H1 (cell line): ENCODE results near the gene CST7. TPM values are rescaled to one million over a fixed set of nuclear protein-coding genes. Genes with fewer than 3 reads are reported as not detected.

Source experiments
- ASH2L ChIP-seq: fragments of 200-600, 300-600 bp; sonication (generic); IDR thresholded peaks from one replicate; pipeline ENCODE4 v1.7.1; 2017; ENCODE audit warnings: low read length
- CTBP2 ChIP-seq: IDR thresholded peaks from 2 replicates; pipeline ENCODE4 v1.7.0; 2011; ENCODE audit warnings: borderline replicate concordance, mild to moderate bottlenecking, moderate library complexity, mixed read lengths, low read length; ENCODE audit not compliant: insufficient read depth, insufficient read length
- KDM1A ChIP-seq: fragments of 200-600, 300-600 bp; sonication (generic); IDR thresholded peaks from 2 replicates; pipeline ENCODE4 v1.7.1; 2016; ENCODE audit warnings: mild to moderate bottlenecking, low read length, borderline replicate concordance
- NANOG ChIP-seq: IDR thresholded peaks from 2 replicates; pipeline ENCODE4 v1.6.1; 2011; ENCODE audit warnings: low read length, low read depth, mild to moderate bottlenecking, inconsistent platforms; ENCODE audit not compliant: insufficient read depth, poor library complexity, severe bottlenecking
- PHF8 ChIP-seq: fragments of 200-600 bp; sonication (generic); conservative IDR thresholded peaks from 2 replicates; pipeline ENCODE4 v1.7.1; 2012; ENCODE audit warnings: low read depth, mild to moderate bottlenecking, inconsistent platforms, low read length, moderate library complexity
- POLR2A ChIP-seq, 2 experiments: IDR thresholded peaks; 1 replicate in 1 of 2; 2 replicates in 1 of 2; pipeline ENCODE4 v1.6.1; 2011; ENCODE audit warnings: low read depth in 2 of 2, low read length in 2 of 2, mild to moderate bottlenecking in 2 of 2; ENCODE audit errors: control extremely low read depth in 1 of 2
- POLR2AphosphoS5 ChIP-seq: IDR thresholded peaks from 2 replicates; pipeline ENCODE4 v1.6.1; 2011; ENCODE audit warnings: low read depth, low read length
- RXRA ChIP-seq: IDR thresholded peaks from 2 replicates; pipeline ENCODE4 v1.6.1; 2011; ENCODE audit warnings: low read depth, mild to moderate bottlenecking, low read length, moderate library complexity; ENCODE audit not compliant: insufficient read depth
- SIN3A ChIP-seq, 2 experiments: IDR thresholded peaks in 1 of 2; conservative IDR thresholded peaks in 1 of 2; 2 replicates each; pipeline ENCODE4 v1.6.1; 2011 to 2012; ENCODE audit warnings: low read length in 2 of 2, improper control_type of control experiment in 1 of 2, low read depth in 1 of 2, mild to moderate bottlenecking in 1 of 2
- SIX5 ChIP-seq: IDR thresholded peaks from 2 replicates; pipeline ENCODE4 v1.6.1; 2011; ENCODE audit warnings: mild to moderate bottlenecking, low read depth, low read length
- SRF ChIP-seq: IDR thresholded peaks from 2 replicates; pipeline ENCODE4 v1.6.1; 2011; ENCODE audit warnings: mild to moderate bottlenecking, low read depth, low read length, moderate library complexity
- SUZ12 ChIP-seq: fragments of 200-600 bp; sonication (generic); IDR thresholded peaks from 2 replicates; pipeline ENCODE4 v1.6.1; 2012; ENCODE audit warnings: mild to moderate bottlenecking, inconsistent platforms, low read length, moderate library complexity, mixed read lengths
- TAF7 ChIP-seq: optimal IDR thresholded peaks from 2 replicates; pipeline ENCODE3; 2011; ENCODE audit warnings: low read depth, mild to moderate bottlenecking, inconsistent platforms, low read length, moderate library complexity, borderline replicate concordance
- TBP ChIP-seq: IDR thresholded peaks from 2 replicates; pipeline ENCODE4 v1.6.1; 2011; ENCODE audit warnings: low read depth, low read length, improper control_type of control experiment
- TEAD4 ChIP-seq: IDR thresholded peaks from 2 replicates; pipeline ENCODE4 v1.6.1; 2012; ENCODE audit warnings: low read depth, low read length, inconsistent platforms, mixed read lengths
- YY1 ChIP-seq: IDR thresholded peaks from 2 replicates; pipeline ENCODE4 v1.6.1; 2011; ENCODE audit warnings: low read depth, mild to moderate bottlenecking, low read length
- polyA plus RNA-seq, 7 experiments: library from polyadenylated mRNA; depleted of rRNA in 3 of 7; stranded (reverse) in 5 of 7; unstranded in 2 of 7; fragments of >200 nt in 5 of 7; fragments of 200-250 nt in 2 of 7; gene quantifications; 1 replicate in 5 of 7; 2 replicates in 1 of 7; 4 replicates in 1 of 7; pipeline versions ENCODE4 v1.2.1 to v1.2.3, GENCODE V29; 2011 to 2013; ENCODE audit warnings: missing spikeins in 2 of 7, mixed read lengths in 2 of 7
- total RNA-seq: library from RNA; stranded (reverse); fragmentation: NEBNext Ultra II Directional; extraction: Animal tissue kit (Norgen Biotek cat#: 25700); gene quantifications from 2 replicates; pipeline ENCODE4 v1.2.1, GENCODE V29; 2021
- TF ChIP-seq, protein P1 (sequence below): IDR thresholded peaks from 2 replicates; pipeline ENCODE4 v1.6.1; 2012; ENCODE audit warnings: inconsistent platforms
- TF ChIP-seq, protein P2 (sequence below), 3 experiments: IDR thresholded peaks; 1 replicate in 2 of 3; 2 replicates in 1 of 3; pipeline versions ENCODE4 v1.5.1 to v1.6.1; 2011; ENCODE audit warnings: low read length in 3 of 3, mild to moderate bottlenecking in 3 of 3, inconsistent platforms in 2 of 3, low read depth in 1 of 3, moderate library complexity in 1 of 3; ENCODE audit not compliant: insufficient read depth in 1 of 3; ENCODE audit errors: control extremely low read depth in 1 of 3
- TF ChIP-seq, protein P3 (sequence below): IDR thresholded peaks from 2 replicates; pipeline ENCODE4 v1.6.1; 2011; ENCODE audit warnings: low read length, improper control_type of control experiment

The CST7 gene
- total and polyA plus RNA-seq, 2 of the 8 experiments (the other 6 are each of a cell fraction or from before 2014, with no cell fraction given) = not detected

DNA sequence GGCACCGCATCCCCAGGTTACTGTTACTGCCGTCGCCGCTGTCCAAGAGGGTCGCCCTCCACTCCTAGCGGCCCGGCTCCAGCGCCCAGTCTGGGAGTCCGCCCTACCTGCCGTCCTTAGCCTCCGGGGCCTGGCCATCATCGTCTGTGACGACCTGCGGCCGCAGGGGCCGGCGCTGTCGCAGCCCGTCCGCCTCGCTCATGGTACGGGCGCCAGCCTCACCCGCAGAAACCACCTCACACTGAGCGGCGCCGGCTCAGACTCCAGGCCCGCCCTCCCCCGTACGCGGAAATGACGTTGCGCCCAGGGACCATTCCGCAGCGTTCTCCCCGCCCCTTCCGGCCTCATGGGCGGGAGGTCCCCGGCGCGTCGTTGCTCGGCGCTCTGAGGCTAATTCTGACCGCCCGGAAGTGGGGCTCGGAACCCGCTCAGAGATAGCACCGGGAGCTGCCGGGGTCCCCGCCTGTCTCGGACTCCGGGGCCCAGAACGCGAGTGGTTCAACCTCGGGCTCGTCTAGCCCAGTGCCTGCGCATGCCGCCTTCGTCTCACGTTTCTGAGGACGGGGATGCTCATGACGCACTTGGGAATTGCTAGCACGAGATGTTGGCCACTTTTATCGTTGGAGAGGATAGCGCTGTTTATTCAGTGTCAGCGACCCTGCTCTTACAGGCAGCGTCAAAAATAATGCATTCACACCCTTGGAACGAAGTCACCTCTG lies 43.6 kb downstream of the CST7 start, which contains the start of gene APMAP (continued):
- TF ChIP-seq RXRA = no peak
- TF ChIP-seq ASH2L = peak; percentile 96
- TF ChIP-seq, protein P1, sequence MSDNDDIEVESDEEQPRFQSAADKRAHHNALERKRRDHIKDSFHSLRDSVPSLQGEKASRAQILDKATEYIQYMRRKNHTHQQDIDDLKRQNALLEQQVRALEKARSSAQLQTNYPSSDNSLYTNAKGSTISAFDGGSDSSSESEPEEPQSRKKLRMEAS = peak; percentile 81
- TF ChIP-seq TEAD4 = 0 out of 2 replicates have a peak, but pooled peaks have one; percentile 3
- no peak for TF ChIP-seq CTBP2
- TF ChIP-seq TAF7 = peak; percentile 74
- no peak for TF ChIP-seq KDM1A
- peak; percentile 48 to 79; a peak in 2 of 3 replicates for TF ChIP-seq POLR2A (IDR thresholded peaks at IDR 0.05; ENCODE audit: control extremely low read depth in 1 of 2, low read depth in 2 of 2, low read length in 2 of 2)
- peak; percentile 80 for TF ChIP-seq TBP
- TF ChIP-seq SIN3A (conservative IDR thresholded peaks at IDR 0.05 in 1 of 2, IDR thresholded peaks at IDR 0.05 in 1 of 2; ENCODE audit: low read depth in 1 of 2, low read length in 2 of 2) = 0 out of 4 replicates have a peak, but pooled peaks of 1 of the 2 experiments have one; percentile 72
- TF ChIP-seq, protein P2, sequence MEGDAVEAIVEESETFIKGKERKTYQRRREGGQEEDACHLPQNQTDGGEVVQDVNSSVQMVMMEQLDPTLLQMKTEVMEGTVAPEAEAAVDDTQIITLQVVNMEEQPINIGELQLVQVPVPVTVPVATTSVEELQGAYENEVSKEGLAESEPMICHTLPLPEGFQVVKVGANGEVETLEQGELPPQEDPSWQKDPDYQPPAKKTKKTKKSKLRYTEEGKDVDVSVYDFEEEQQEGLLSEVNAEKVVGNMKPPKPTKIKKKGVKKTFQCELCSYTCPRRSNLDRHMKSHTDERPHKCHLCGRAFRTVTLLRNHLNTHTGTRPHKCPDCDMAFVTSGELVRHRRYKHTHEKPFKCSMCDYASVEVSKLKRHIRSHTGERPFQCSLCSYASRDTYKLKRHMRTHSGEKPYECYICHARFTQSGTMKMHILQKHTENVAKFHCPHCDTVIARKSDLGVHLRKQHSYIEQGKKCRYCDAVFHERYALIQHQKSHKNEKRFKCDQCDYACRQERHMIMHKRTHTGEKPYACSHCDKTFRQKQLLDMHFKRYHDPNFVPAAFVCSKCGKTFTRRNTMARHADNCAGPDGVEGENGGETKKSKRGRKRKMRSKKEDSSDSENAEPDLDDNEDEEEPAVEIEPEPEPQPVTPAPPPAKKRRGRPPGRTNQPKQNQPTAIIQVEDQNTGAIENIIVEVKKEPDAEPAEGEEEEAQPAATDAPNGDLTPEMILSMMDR (IDR thresholded peaks at IDR 0.05; ENCODE audit: control extremely low read depth in 1 of 3, insufficient read depth in 1 of 3, low read depth in 1 of 3, low read length in 3 of 3) = no peak
- TF ChIP-seq SIX5 = no peak
- peak; percentile 93 for TF ChIP-seq PHF8
- TF ChIP-seq NANOG = no peak
- no peak for TF ChIP-seq SUZ12
- no peak for TF ChIP-seq YY1
- TF ChIP-seq, protein P3, sequence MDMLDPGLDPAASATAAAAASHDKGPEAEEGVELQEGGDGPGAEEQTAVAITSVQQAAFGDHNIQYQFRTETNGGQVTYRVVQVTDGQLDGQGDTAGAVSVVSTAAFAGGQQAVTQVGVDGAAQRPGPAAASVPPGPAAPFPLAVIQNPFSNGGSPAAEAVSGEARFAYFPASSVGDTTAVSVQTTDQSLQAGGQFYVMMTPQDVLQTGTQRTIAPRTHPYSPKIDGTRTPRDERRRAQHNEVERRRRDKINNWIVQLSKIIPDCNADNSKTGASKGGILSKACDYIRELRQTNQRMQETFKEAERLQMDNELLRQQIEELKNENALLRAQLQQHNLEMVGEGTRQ = no peak
- peak; percentile 88 for TF ChIP-seq POLR2AphosphoS5
- TF ChIP-seq SRF = no peak
